Osteocyte (in vitro differentiated cells): ENCODE results near the gene CLIP4. TPM values are rescaled to one million over a fixed set of nuclear protein-coding genes. Genes with fewer than 3 reads are reported as not detected.
"Not testable (repeated sequence)": the region's sequence is repeated elsewhere in the genome, so short reads cannot be mapped to it uniquely, and the experiment has no call there.

Source experiments
- DNase-seq: peaks from one replicate; pipeline ENCODE4 v3.0.0; 2021; ENCODE audit warnings: mixed read lengths; ENCODE audit not compliant: unreplicated experiment; ENCODE audit errors: extremely low spot score
- H3K27ac Mint-ChIP-seq: one replicate; pipeline ENCODE4 v1.8.0; 2021; ENCODE audit warnings: mild to moderate bottlenecking, mixed read lengths; ENCODE audit not compliant: unreplicated experiment
- H3K27me3 Mint-ChIP-seq: one replicate; pipeline ENCODE4 v1.8.0; 2021; ENCODE audit warnings: mixed read lengths; ENCODE audit not compliant: unreplicated experiment
- H3K36me3 Mint-ChIP-seq: one replicate; pipeline ENCODE4 v1.8.0; 2021; ENCODE audit warnings: mixed read lengths; ENCODE audit not compliant: unreplicated experiment
- H3K4me1 Mint-ChIP-seq: one replicate; pipeline ENCODE4 v1.8.0; 2021; ENCODE audit warnings: mixed read lengths; ENCODE audit not compliant: unreplicated experiment
- H3K4me3 Mint-ChIP-seq: one replicate; pipeline ENCODE4 v1.8.0; 2021; ENCODE audit warnings: mild to moderate bottlenecking, moderate library complexity, mixed read lengths; ENCODE audit not compliant: unreplicated experiment
- H3K9me3 Mint-ChIP-seq: one replicate; pipeline ENCODE4 v1.8.0; 2021; ENCODE audit warnings: mixed read lengths; ENCODE audit not compliant: unreplicated experiment
- CTCF ChIP-seq: fragments of 200-600 bp; sonication (generic); IDR thresholded peaks from 2 replicates; pipeline ENCODE4 v1.5.0; 2021; ENCODE audit warnings: antibody characterized with exemption, mild to moderate bottlenecking, moderate library complexity
- total RNA-seq: library from RNA; stranded (reverse); gene quantifications from 2 replicates; pipeline ENCODE4 v1.2.1, GENCODE V29; 2021

CLIP4 gene
- total RNA-seq, 1 donor from 2014 or later: 24.6 TPM

- no peak for TF ChIP-seq CTCF
- H3K4me3 Mint-ChIP-seq: no peak overlapping the region
These were observed 30.7 kb upstream of the CLIP4 start for GRCh38 chr2:29084554-29084953.

GRCh38 chr2:29090311-29090710, 24.9 kb upstream of the CLIP4 start:
- not testable (repeated sequence) for DNase-seq, H3K27ac Mint-ChIP-seq, H3K4me1 Mint-ChIP-seq, H3K36me3 Mint-ChIP-seq, H3K9me3 Mint-ChIP-seq, H3K4me3 Mint-ChIP-seq
- H3K27me3 Mint-ChIP-seq: peaks cover 34% of the 10 kb centered on the region

More at GRCh38 chr2:29084554-29084953, 30.7 kb upstream of the CLIP4 start:
- no peak for DNase-seq
- H3K36me3 Mint-ChIP-seq: no peaks in the 10 kb centered on the region
- H3K27me3 Mint-ChIP-seq: peaks cover 21% of the 10 kb centered on the region
- peaks cover 6% of the 10 kb centered on the region for H3K9me3 Mint-ChIP-seq
- H3K27ac Mint-ChIP-seq: no peak overlapping the region
- H3K4me1 Mint-ChIP-seq: no peaks in the 10 kb centered on the region

GRCh38 chr2:29096969-29097368, 18.2 kb upstream of the CLIP4 start:
- H3K36me3 Mint-ChIP-seq: no peaks in the 10 kb centered on the region
- TF ChIP-seq CTCF: no peak
- no peak for DNase-seq
- H3K9me3 Mint-ChIP-seq: no peaks in the 10 kb centered on the region
- H3K27me3 Mint-ChIP-seq: peaks cover under 1% of the 10 kb centered on the region
- H3K4me3 Mint-ChIP-seq: no peak overlapping the region
- no peak overlapping the region for H3K27ac Mint-ChIP-seq
- no peaks in the 10 kb centered on the region for H3K4me1 Mint-ChIP-seq

- no peaks in the 10 kb centered on the region for H3K36me3 Mint-ChIP-seq
- no peak for DNase-seq
- no peaks in the 10 kb centered on the region for H3K4me1 Mint-ChIP-seq
- H3K9me3 Mint-ChIP-seq: no peaks in the 10 kb centered on the region
- no peak overlapping the region for H3K4me3 Mint-ChIP-seq
- H3K27me3 Mint-ChIP-seq: no peaks in the 10 kb centered on the region
- H3K27ac Mint-ChIP-seq: no peak overlapping the region
- TF ChIP-seq CTCF: no peak
These were observed 17.6 kb upstream of the CLIP4 start for GRCh38 chr2:29097569-29097968.

GRCh38 chr2:29100564-29100963, 14.7 kb upstream of the CLIP4 start:
- no peak for TF ChIP-seq CTCF
- H3K27me3 Mint-ChIP-seq: no peaks in the 10 kb centered on the region
- no peak overlapping the region for H3K27ac Mint-ChIP-seq
- no peak overlapping the region for H3K4me3 Mint-ChIP-seq
- H3K4me1 Mint-ChIP-seq: no peaks in the 10 kb centered on the region
- H3K36me3 Mint-ChIP-seq: no peaks in the 10 kb centered on the region
- DNase-seq: no peak
- no peaks in the 10 kb centered on the region for H3K9me3 Mint-ChIP-seq

GRCh38 chr2:29104688-29105087, 10.5 kb upstream of the CLIP4 start:
- no peak overlapping the region for H3K27ac Mint-ChIP-seq
- no peaks in the 10 kb centered on the region for H3K27me3 Mint-ChIP-seq
- TF ChIP-seq CTCF: no peak
- DNase-seq: no peak
- no peaks in the 10 kb centered on the region for H3K36me3 Mint-ChIP-seq
- H3K4me1 Mint-ChIP-seq: peaks cover 10% of the 10 kb centered on the region
- H3K4me3 Mint-ChIP-seq: no peak overlapping the region
- H3K9me3 Mint-ChIP-seq: no peaks in the 10 kb centered on the region
